A549 (cell line): ENCODE measurements around the gene SNX27. TPM values are rescaled to one million over a fixed set of nuclear protein-coding genes. Genes with fewer than 3 reads are reported as not detected.

Experiments
- ATAC-seq, 2 experiments: fragments of 200-7000 bp in 1 of 2; fragments of >200 bp in 1 of 2; cut with Nextera tagmentation in 1 of 2; cut with Tn5 transposase in 1 of 2; 3 replicates each; pipeline versions ENCODE4 v1.8.0 to v1.9.1; 2018 to 2020; ENCODE audit warnings: mild to moderate bottlenecking in 1 of 2, moderate library complexity in 1 of 2
- CTCF ChIA-PET: fragments of 300-600 bp; sonication (Branson Sonifier 250); formaldehyde crosslinking; extraction: SDS; loops from one replicate; lab custom pipeline; 2021; ENCODE audit warnings: antibody characterized with exemption, inconsistent platforms; lab: Yijun Ruan, JAX
- POLR2A ChIA-PET: fragments of 350-600 bp; formaldehyde crosslinking; extraction: SDS; loops from one replicate; lab custom pipeline; 2021; ENCODE audit warnings: antibody characterized with exemption, inconsistent platforms; lab: Yijun Ruan, JAX
- DNase-seq, 2 experiments: peaks; one replicate each; pipeline versions ENCODE4 v3.0.0 to v3.0.0-alpha.2; 2011 to 2016; ENCODE audit warnings: low read depth in 1 of 2, low spot score in 1 of 2
- FAIRE-seq: peaks from 2 replicates; lab custom pipeline; 2011; peaks lifted over from hg19 to GRCh38; lab: Jason Lieb, UNC
- H3K27ac ChIP-seq, 2 experiments: fragments of >200 bp; sonication (Bioruptor Twin); formaldehyde crosslinking; 3 replicates each; pipeline ENCODE4 v1.5.1; 2016 to 2017
- H3K4me1 ChIP-seq: fragments of >200 bp; sonication (Bioruptor Twin); formaldehyde crosslinking; 3 replicates; pipeline ENCODE4 v1.6.1; 2016
- H3K4me2 ChIP-seq: fragments of >200 bp; sonication (Bioruptor Twin); formaldehyde crosslinking; 3 replicates; pipeline ENCODE4 v1.6.1; 2016
- H3K4me3 ChIP-seq: fragments of >200 bp; sonication (Bioruptor Twin); formaldehyde crosslinking; 3 replicates; pipeline ENCODE4 v1.5.1; 2016
- H3K9me3 ChIP-seq: fragments of >200 bp; sonication (Bioruptor Twin); formaldehyde crosslinking; 3 replicates; pipeline ENCODE4 v1.6.1; 2016
- CBX2 ChIP-seq: fragments of 200-600 bp; sonication (generic); IDR thresholded peaks from 2 replicates; pipeline ENCODE4 v1.6.1; 2016; ENCODE audit warnings: low read depth, mild to moderate bottlenecking, borderline replicate concordance
- CHD2 ChIP-seq: fragments of 150-350 bp; IDR thresholded peaks from 2 replicates; pipeline ENCODE4 v1.6.1; 2014; ENCODE audit warnings: low read length; ENCODE audit not compliant: partially characterized antibody
- CHD4 ChIP-seq: fragments of 200-600 bp; sonication (generic); IDR thresholded peaks from 2 replicates; pipeline ENCODE4 v1.6.1; 2016; ENCODE audit warnings: antibody characterized with exemption, mild to moderate bottlenecking, borderline replicate concordance
- ELK1 ChIP-seq: fragments of 150-350 bp; IDR thresholded peaks from 2 replicates; pipeline ENCODE4 v1.6.1; 2014; ENCODE audit warnings: low read depth, mild to moderate bottlenecking, low read length
- FOSB ChIP-seq: fragments of 250-450 bp; sonication (Bioruptor Pico); IDR thresholded peaks from 2 replicates; pipeline ENCODE4 v1.5.0; 2020; ENCODE audit warnings: mild to moderate bottlenecking, moderate library complexity
- FOSL2 ChIP-seq, 2 experiments: fragments of 450-650 bp in 1 of 2; fragments of >200 bp in 1 of 2; sonication (Bioruptor Twin) in 1 of 2; formaldehyde crosslinking; IDR thresholded peaks; 2 replicates each; pipeline versions ENCODE4 v1.5.0 to v1.6.1; 2016 to 2020; ENCODE audit warnings: mild to moderate bottlenecking in 1 of 2, moderate library complexity in 1 of 2
- HOXA7 ChIP-seq: fragments of 250-450 bp; sonication (Bioruptor Pico); IDR thresholded peaks from 2 replicates; pipeline ENCODE4 v1.5.0; 2020; ENCODE audit warnings: mild to moderate bottlenecking, moderate library complexity
- HOXB13 ChIP-seq: fragments of 250-450 bp; sonication (Bioruptor Pico); IDR thresholded peaks from 2 replicates; pipeline ENCODE4 v1.5.0; 2020; ENCODE audit warnings: low read depth, mild to moderate bottlenecking, moderate library complexity
- JUN ChIP-seq, 2 experiments: fragments of >200 bp; sonication (Bioruptor Twin); formaldehyde crosslinking; IDR thresholded peaks; 2 replicates in 1 of 2; 3 replicates in 1 of 2; pipeline ENCODE4 v1.6.1; 2016 to 2017
- JUNB ChIP-seq: fragments of >200 bp; sonication (Bioruptor Twin); formaldehyde crosslinking; IDR thresholded peaks from 2 replicates; pipeline ENCODE4 v1.6.1; 2016
- POLR2A ChIP-seq: IDR thresholded peaks from 2 replicates; pipeline ENCODE4 v1.6.1; 2012; ENCODE audit warnings: mild to moderate bottlenecking, low read length
- RAD21 ChIP-seq, 2 experiments: fragments of >200 bp in 1 of 2; sonication (Bioruptor Twin) in 1 of 2; formaldehyde crosslinking in 1 of 2; IDR thresholded peaks in 1 of 2; conservative IDR thresholded peaks in 1 of 2; 2 replicates in 1 of 2; 3 replicates in 1 of 2; pipeline ENCODE4 v1.6.1; 2012 to 2018; ENCODE audit warnings: inconsistent platforms in 1 of 2
- RCOR1 ChIP-seq: fragments of 150-350 bp; IDR thresholded peaks from 2 replicates; pipeline ENCODE4 v1.6.1; 2014; ENCODE audit warnings: antibody characterized with exemption, low read length, low read depth
- ZNF302 ChIP-seq: fragments of 250-450 bp; sonication (Bioruptor Pico); IDR thresholded peaks from 2 replicates; pipeline ENCODE4 v1.9.0; 2021; ENCODE audit warnings: inconsistent platforms, mild to moderate bottlenecking, moderate library complexity
- WGBS: methylation state at CpG from one replicate; pipeline ENCODE4 v1.1.6; 2017; ENCODE audit errors: missing lambda C conversion rate; 5-methylcytosine and 5-hydroxymethylcytosine counted together
- polyA plus RNA-seq, 4 experiments: library from polyadenylated mRNA; depleted of rRNA in 3 of 4; stranded (reverse); fragments of >200 nt; fragmentation: RNase III in 1 of 4; extraction: RNeasy Plus Mini Kit Qiagen cat#74134 plus additional on column Dnase treatment in 1 of 4; gene quantifications; 2 replicates in 3 of 4; 3 replicates in 1 of 4; pipeline ENCODE4 v1.2.3, GENCODE V29; 2011 to 2017
- TF ChIP-seq, protein P1 (sequence below): fragments of 250-450 bp; sonication (Bioruptor Pico); IDR thresholded peaks from 2 replicates; pipeline ENCODE4 v1.5.0; 2021; ENCODE audit warnings: mild to moderate bottlenecking, moderate library complexity, borderline replicate concordance
- TF ChIP-seq, protein P2 (sequence below): fragments of >200 bp; sonication (Bioruptor Twin); formaldehyde crosslinking; IDR thresholded peaks from 3 replicates; pipeline ENCODE4 v1.6.1; 2016
- TF ChIP-seq, protein P3 (sequence below): fragments of 200-600 bp; sonication (generic); IDR thresholded peaks from 2 replicates; pipeline ENCODE4 v1.6.1; 2016; ENCODE audit warnings: antibody characterized with exemption, mild to moderate bottlenecking, moderate library complexity

Gene SNX27
- polyA plus RNA-seq, 2 of the 4 experiments (the other 2 are of a cell fraction) = 13.6 to 29.1 TPM

GRCh38 chr1:151570819-151571218 lies 41.0 kb upstream of the SNX27 start:
- TF ChIP-seq FOSB (CRISPR knock-in tag) (no peak), HOXB13 (CRISPR knock-in tag) (no peak), JUNB (no peak)
- 100% methylated on average over 1 of the region's 1 CpG for WGBS
- no peak for FAIRE-seq
- Histone ChIP-seq H3K4me2 (no peak overlapping the region; the same call in 2 of the 3 replicates), H3K27ac (peak overlapping the region in 1 of 2 experiments; percentile 57; a peak in 2 of 6 replicates), H3K9me3 (no peaks in the 10 kb centered on the region), H3K4me1 (peaks cover 52% of the 10 kb centered on the region), H3K4me3 (no peak overlapping the region)
- no peak for ATAC-seq
- CTCF ChIA-PET = interaction anchor here (1.2 to 16.6 kb wide), 4 partner anchors 22 to 164 kb away, joined by 3 to 147 read pairs (median 4); no protein-coding TSS in a partner anchor
- POLR2A ChIA-PET = no interaction called here
- no peak for DNase-seq

- peak overlapping the region; percentile 48 for H3K4me2 ChIP-seq
- WGBS = 69% methylated on average over 12 of the region's 12 CpGs
- TF ChIP-seq FOSL2 (IDR thresholded peaks at IDR 0.05) = no peak
- 0 out of 2 replicates have a peak, but pooled peaks have one; percentile 22 for TF ChIP-seq FOSL2 (CRISPR knock-in tag; IDR thresholded peaks at IDR 0.05)
- no peak for TF ChIP-seq CHD2
- TF ChIP-seq, all 56 proteins: peak for 1
- Histone ChIP-seq H3K9me3 (no peaks in the 10 kb centered on the region), H3K4me3 (no peak overlapping the region), H3K4me1 (peaks cover 51% of the 10 kb centered on the region), H3K27ac (peak overlapping the region; percentile 48 to 78; a peak in 5 of 6 replicates)
- ChIA-PET CTCF (interaction anchor here (0.5 to 16.6 kb wide), 9 partner anchors 11 to 161 kb away, joined by 3 to 147 read pairs (median 4); no protein-coding TSS in a partner anchor), POLR2A (interaction anchor here (0.6 to 1.3 kb wide), 3 partner anchors 35 to 117 kb away, joined by 3 to 6 read pairs (median 5); partner anchors contain the start of gene TUFT1)
- no peak for FAIRE-seq
- peak; percentile 67 to 72 for DNase-seq
- peak; percentile 73 to 81 for ATAC-seq
Observed at GRCh38 chr1:151574575-151575529, 37.0 kb upstream of the SNX27 start.

- POLR2A ChIA-PET = no interaction called here
- CTCF ChIA-PET = interaction anchor here (1.1 to 16.6 kb wide), 3 partner anchors 15 to 157 kb away, joined by 4 to 147 read pairs (median 5); no protein-coding TSS in a partner anchor
Observed at GRCh38 chr1:151577173-151577572, 34.7 kb upstream of the SNX27 start.

DNA sequence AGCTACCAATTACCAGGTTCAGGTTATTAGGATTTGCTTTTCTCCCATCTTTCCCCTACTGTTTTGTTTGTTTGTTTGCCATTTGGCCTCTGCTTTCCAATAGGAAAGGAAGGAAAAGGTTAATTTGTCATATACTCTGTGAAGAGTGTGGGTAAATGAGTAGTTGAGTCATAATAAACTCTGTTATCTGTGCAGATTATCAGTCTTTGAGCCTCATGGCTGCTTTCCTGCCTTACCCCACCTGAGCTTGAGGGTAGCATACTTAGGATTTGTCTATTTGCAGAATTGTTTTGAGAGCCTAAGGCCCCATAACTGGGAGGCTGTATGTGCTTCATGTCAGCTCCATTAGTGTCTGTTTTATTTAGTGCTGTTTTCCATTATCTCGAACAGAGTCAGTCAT lies 32.9 kb upstream of the SNX27 start:
- no peak overlapping the region for H3K4me3 ChIP-seq
- H3K4me1 ChIP-seq = peaks cover 38% of the 10 kb centered on the region
- no peaks in the 10 kb centered on the region for H3K9me3 ChIP-seq
- FAIRE-seq (no peak), ATAC-seq (no peak), DNase-seq (no peak)
- ChIA-PET CTCF (interaction anchor here (0.8 to 16.6 kb wide), 10 partner anchors 12 to 180 kb away, joined by 3 to 147 read pairs (median 3); partner anchors contain the start of gene PSMB4), POLR2A (interaction anchor here (0.6 kb wide), 1 partner anchor 108 kb away, joined by 3 read pairs; no protein-coding TSS in a partner anchor)
- 87% methylated on average over 1 of the region's 1 CpG for WGBS
- no peak overlapping the region for H3K4me2 ChIP-seq
- H3K27ac ChIP-seq = no peak overlapping the region
- TF ChIP-seq, protein P1, sequence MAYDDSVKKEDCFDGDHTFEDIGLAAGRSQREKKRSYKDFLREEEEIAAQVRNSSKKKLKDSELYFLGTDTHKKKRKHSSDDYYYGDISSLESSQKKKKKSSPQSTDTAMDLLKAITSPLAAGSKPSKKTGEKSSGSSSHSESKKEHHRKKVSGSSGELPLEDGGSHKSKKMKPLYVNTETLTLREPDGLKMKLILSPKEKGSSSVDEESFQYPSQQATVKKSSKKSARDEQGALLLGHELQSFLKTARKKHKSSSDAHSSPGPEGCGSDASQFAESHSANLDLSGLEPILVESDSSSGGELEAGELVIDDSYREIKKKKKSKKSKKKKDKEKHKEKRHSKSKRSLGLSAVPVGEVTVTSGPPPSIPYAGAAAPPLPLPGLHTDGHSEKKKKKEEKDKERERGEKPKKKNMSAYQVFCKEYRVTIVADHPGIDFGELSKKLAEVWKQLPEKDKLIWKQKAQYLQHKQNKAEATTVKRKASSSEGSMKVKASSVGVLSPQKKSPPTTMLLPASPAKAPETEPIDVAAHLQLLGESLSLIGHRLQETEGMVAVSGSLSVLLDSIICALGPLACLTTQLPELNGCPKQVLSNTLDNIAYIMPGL (CRISPR knock-in tag) = no peak
- TF ChIP-seq HOXA7 (no peak), RAD21 (conservative IDR thresholded peaks at IDR 0.05 in 1 of 2, IDR thresholded peaks at IDR 0.05 in 1 of 2) (no peak), JUNB (no peak), JUN (IDR thresholded peaks at IDR 0.05) (no peak), CBX2 (no peak), CHD4 (no peak), RCOR1 (no peak), ZNF302 (CRISPR knock-in tag) (no peak), ELK1 (no peak), POLR2A (no peak)
- TF ChIP-seq, protein P2, sequence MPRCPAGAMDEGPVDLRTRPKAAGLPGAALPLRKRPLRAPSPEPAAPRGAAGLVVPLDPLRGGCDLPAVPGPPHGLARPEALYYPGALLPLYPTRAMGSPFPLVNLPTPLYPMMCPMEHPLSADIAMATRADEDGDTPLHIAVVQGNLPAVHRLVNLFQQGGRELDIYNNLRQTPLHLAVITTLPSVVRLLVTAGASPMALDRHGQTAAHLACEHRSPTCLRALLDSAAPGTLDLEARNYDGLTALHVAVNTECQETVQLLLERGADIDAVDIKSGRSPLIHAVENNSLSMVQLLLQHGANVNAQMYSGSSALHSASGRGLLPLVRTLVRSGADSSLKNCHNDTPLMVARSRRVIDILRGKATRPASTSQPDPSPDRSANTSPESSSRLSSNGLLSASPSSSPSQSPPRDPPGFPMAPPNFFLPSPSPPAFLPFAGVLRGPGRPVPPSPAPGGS = no peak
- TF ChIP-seq, protein P3, sequence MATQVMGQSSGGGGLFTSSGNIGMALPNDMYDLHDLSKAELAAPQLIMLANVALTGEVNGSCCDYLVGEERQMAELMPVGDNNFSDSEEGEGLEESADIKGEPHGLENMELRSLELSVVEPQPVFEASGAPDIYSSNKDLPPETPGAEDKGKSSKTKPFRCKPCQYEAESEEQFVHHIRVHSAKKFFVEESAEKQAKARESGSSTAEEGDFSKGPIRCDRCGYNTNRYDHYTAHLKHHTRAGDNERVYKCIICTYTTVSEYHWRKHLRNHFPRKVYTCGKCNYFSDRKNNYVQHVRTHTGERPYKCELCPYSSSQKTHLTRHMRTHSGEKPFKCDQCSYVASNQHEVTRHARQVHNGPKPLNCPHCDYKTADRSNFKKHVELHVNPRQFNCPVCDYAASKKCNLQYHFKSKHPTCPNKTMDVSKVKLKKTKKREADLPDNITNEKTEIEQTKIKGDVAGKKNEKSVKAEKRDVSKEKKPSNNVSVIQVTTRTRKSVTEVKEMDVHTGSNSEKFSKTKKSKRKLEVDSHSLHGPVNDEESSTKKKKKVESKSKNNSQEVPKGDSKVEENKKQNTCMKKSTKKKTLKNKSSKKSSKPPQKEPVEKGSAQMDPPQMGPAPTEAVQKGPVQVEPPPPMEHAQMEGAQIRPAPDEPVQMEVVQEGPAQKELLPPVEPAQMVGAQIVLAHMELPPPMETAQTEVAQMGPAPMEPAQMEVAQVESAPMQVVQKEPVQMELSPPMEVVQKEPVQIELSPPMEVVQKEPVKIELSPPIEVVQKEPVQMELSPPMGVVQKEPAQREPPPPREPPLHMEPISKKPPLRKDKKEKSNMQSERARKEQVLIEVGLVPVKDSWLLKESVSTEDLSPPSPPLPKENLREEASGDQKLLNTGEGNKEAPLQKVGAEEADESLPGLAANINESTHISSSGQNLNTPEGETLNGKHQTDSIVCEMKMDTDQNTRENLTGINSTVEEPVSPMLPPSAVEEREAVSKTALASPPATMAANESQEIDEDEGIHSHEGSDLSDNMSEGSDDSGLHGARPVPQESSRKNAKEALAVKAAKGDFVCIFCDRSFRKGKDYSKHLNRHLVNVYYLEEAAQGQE = no peak

More at GRCh38 chr1:151577173-151577572, 34.7 kb upstream of the SNX27 start:
- FAIRE-seq (no peak), DNase-seq (no peak), ATAC-seq (no peak)
- Histone ChIP-seq H3K4me3 (no peak overlapping the region), H3K4me2 (no peak overlapping the region), H3K4me1 (peaks cover 38% of the 10 kb centered on the region), H3K9me3 (no peaks in the 10 kb centered on the region), H3K27ac (no peak overlapping the region)
- 95% methylated on average over 2 of the region's 2 CpGs for whole genome bisulfite sequencing
- no peak for TF ChIP-seq HOXB13 (CRISPR knock-in tag)
